Activated naive CD8-positive, alpha-beta T cell treated with anti-CD3 and anti-CD28 coated beads, Interleukin-2, amount 50 U/mL, for 16 hours (primary cell): Measurements from ENCODE around the gene CHPF.

Experiments
- DNase-seq: peaks from one replicate; pipeline ENCODE4 v3.0.0-alpha.2; 2020; ENCODE audit warnings: low read depth, low spot score

CHPF gene

GRCh38 chr2:219552382-219553167 is 9.0 kb upstream of the CHPF start:
- DNase-seq: peak; percentile 51

GRCh38 chr2:219551441-219552381 is 8.1 kb upstream of the CHPF start:
- DNase-seq: no peak

- DNase-seq: no peak
Measured at GRCh38 chr2:219549619-219550018, 6.0 kb upstream of the CHPF start.

- no peak for DNase-seq
Measured at GRCh38 chr2:219548990-219549389, 5.4 kb upstream of the CHPF start.

DNA sequence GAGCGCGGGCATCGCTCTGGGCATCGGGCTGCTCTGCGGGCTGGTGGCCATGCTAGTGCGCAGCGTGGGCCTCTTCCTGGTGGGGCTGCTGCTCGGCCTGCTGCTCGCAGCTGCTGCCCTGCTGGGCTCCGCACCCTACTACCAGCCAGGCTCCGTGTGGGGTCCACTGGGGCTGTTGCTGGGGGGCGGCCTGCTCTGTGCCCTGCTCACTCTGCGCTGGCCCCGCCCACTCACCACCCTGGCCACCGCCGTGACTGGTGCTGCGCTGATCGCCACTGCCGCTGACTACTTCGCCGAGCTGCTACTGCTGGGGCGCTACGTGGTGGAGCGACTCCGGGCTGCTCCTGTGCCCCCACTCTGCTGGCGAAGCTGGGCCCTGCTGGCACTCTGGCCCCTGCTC is 4.0 kb upstream of the CHPF start:
- DNase-seq: no peak

DNA sequence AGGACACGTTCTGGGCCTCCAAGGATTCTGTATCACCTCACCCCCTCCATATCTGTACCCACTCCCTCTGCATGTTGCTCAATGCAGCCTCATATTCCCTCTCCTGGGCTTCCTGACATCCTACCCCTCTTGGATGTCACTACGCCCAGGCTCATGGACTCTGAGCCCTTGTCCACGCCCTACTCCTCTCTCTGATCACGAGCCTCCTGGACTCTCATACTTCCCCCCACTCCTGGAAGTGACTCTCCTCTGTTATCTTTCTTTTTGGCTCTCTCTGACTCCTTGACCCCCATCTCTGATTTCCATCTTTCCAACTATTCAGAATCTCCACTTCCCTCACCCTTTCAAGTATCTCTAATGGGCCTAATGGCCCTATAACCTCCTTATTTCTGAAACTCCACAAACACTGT is 2.3 kb upstream of the CHPF start:
- DNase-seq: no peak

DNA sequence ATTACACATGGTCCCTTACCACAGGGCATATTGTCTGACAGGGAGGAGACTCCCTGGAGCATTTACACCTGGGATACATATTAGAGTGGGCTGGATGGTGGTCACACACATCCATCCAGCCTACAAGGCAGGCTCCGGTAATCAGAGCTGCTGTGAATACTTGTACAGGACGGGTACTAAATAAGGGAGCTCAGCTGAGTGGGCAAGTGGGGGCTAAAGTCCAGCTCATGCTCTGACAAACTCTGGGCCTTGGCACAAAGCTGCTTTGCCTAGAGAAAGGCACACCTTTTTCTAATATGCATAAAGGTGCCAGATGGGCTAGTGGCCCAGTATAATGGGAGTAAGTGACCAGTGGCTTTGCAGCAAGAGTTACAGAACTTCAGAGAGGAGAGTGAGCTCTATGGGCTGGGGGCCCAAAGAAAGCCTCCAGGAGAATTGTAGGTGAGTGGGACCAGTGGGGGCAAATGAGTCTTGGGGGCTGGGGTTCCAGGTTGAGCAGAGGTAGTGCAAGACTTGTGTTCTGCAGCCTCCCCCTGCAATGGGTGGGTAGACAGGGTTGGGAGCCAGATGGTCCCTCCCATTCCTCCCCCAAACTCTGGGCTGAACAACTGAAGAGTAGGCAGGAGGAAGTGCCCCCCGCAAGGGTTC is 1.8 kb upstream of the CHPF start:
- DNase-seq: no peak

- DNase-seq: no peak
Measured at GRCh38 chr2:219544567-219544966, 958 bp upstream of the CHPF start.

GRCh38 chr2:219542931-219543595 is 546 bp downstream of the CHPF start:
- DNase-seq: no peak

DNA sequence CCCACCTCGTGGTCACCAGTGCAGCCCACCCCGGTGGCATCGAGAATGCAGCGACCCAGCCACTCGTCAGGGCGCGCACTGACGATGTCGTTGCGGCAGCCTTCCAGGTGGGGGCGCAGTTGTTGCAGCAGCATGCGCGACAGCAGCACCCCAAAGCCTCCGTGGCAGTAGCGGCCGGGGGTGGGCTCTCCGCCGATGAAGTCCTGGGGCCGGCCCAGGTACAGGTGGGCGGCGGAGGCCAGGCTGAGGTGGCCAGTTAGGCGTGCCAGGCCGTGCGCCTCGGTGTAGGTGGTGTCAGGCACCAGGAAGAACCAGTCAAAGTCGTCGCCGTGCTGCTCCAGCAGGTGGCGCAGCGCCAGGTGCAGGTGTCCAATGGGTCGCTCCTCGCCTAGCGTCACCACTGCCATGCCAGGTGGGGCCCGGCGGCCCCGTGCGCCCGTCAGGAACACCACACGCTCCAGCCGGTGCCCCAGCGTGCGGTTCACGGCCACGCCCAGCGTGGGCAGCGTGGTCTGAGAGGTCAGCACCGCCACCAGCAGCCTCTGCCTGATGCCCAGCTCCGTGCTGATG is 1.9 kb downstream of the CHPF start:
- DNase-seq: peak; percentile 63

- no peak for DNase-seq
Measured at GRCh38 chr2:219540784-219541504, 2.7 kb downstream of the CHPF start.

- no peak for DNase-seq
Measured at GRCh38 chr2:219539926-219540678, 3.5 kb downstream of the CHPF start.

DNA sequence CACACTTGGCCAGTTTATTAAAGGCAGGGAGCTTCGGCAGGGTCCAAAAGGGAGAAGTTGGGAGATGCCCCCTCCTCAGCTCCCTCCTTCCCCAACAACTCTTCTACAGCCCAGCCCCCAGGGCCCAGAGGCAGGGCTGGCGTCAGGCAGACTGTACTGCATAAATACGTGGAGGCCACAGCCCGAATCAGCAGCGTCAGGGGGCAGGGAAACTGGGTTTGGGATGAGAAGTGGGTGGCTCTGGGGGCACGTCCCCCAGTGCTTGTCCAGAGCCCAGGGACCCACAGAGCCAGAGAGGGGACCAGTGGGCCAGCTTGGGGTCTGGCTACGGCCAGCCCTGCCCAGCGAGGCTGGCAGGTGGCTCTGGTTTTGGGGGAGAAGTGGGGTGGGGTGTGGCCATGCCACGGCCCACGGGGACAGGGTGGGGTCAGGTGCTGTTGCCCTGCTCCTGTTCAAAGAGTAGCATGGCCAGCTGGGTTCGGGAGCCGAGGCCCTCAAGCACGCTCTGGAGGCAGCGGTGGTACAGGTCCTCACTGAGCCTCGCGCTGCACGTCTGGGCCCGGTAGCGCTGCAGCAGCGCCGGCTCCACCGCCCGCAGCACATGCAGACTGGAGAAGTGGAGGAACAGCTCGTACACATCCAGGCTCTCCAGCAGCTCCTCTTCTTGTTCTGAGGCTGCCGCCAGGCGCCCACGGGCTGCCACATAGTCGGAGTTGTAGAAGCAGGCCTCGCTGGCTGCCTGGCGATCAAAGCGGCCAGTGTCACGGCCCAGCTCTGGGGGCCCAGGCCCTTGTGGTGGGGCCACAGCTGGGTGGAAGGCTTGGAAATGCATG is 4.4 kb downstream of the CHPF start:
- DNase-seq: no peak

DNA sequence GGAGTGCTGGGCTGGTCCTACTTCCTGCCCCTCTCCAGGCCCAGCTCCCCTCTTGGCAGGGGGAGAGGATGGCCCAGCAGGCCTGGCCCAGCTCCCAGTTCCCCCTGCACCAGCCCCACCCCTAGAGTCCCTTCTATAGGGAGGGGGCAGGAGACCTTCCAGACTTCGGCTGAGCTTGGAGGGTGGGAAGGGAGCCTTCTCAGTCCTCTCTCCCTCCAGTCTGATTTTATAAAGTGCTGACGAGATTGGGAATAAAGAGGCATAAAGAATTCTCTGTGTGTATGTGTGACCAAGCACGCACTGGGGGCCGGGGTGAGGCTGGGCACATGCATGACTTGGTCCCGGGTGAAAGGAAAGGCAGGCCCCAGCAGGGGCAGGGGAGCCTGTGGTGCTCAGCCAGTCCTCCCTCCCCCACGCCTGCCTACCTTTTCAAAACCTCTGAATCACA is 5.1 kb downstream of the CHPF start:
- DNase-seq: no peak

DNA sequence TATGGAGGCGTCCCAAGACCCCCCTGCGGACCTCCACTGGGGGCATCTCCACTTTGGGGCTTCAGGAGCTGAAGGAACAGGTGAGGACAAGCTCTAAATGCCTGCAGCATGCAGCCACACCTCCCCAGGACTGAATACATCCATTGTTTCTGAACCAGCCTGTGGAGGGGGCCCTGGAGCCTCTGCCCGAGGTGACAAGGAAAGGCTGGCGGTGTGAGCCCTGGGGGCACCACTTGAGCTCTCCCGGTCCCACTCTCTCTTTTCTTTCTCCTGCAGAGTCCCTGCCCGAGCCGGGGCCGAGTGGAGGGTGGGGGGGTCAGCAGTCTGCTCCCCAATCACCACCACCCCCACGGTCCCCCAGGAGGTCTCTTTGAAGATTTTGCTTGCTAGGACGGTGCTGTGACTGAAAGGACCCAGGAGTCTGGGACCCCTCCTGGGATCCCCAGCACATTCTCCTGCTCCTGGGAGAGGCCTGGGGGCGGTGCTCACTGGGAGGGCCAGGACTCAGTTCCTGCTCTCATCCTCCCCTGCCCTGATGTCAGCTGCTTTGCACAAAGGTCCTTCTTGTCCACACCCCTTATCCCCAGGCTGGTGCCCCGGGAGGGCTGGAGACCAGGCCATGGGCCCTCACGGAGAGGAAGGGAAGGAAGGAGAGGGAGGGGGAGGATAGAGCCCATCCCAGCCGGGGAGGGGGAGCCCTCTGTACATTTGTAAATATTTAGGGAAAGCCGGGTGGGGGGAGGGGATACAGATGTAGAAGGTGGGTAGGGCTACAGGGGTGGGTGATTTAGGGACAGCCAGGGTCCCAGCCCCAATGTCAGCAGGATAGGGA is 5.7 kb downstream of the CHPF start:
- DNase-seq: no peak

DNA sequence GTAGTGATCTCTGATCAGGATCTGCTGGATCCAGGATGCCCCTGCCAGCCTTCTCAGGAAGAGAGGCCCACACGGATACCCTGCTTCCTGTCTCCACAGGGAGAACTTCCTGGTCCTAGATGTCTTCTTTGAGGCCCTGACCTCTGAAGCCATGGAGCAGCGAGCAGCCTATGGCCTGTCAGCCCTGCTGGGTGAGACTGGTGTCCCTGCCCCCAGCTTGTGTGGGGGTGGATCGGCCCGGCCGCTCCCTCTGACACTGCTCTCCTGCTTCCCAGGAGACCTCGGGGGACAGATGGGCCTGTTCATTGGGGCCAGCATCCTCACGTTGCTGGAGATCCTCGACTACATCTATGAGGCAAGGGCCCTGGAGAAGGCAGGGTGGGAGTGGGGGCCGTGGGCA is 6.6 kb downstream of the CHPF start:
- no peak for DNase-seq

DNA sequence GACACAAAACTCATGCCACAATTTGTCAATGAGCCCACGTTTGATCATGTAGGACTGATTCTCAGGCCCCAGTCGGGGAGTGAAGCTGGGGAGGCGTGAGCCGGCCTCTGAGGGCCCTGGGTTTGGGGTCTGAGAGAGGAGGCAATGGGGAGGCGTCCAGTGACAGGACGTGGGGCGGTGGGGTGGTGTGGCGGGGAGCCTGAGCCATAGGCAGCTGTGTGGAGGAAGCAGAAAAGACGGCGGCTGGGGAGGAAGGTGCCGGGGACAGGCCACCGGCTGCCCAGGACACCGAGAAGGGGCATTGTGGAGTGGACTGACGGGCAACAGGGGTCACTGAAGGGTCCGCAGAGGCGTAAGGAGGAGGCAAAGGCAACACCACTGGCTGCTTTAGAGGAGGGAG is 7.2 kb downstream of the CHPF start:
- no peak for DNase-seq
